HG03175 (cell line): ENCODE data around the gene KCNAB1.

Experiments used
- ATAC-seq: cut with Tn5 transposase; IDR thresholded peaks from one replicate; pipeline ENCODE4 v1.9.1; 2021; ENCODE audit warnings: mild to moderate bottlenecking, moderate library complexity; ENCODE audit not compliant: unreplicated experiment

KCNAB1 gene

GRCh38 chr3:156305672-156306071, 185.3 kb downstream of the KCNAB1 start:
- ATAC-seq, result no peak

GRCh38 chr3:156307704-156308103, 187.3 kb downstream of the KCNAB1 start:
- ATAC-seq, result no peak

GRCh38 chr3:156311431-156311830, 191.1 kb downstream of the KCNAB1 start:
- no peak for ATAC-seq

- ATAC-seq, result no peak
Observed at GRCh38 chr3:156311930-156312329, 191.6 kb downstream of the KCNAB1 start.

- no peak for ATAC-seq
Observed at GRCh38 chr3:156316076-156316475, 195.7 kb downstream of the KCNAB1 start.

GRCh38 chr3:156317462-156318074, 197.2 kb downstream of the KCNAB1 start:
- no peak for ATAC-seq

GRCh38 chr3:156321945-156322344, 201.6 kb downstream of the KCNAB1 start:
- no peak for ATAC-seq

- ATAC-seq, result no peak
Observed at GRCh38 chr3:156323466-156323865, 203.1 kb downstream of the KCNAB1 start.

- no peak for ATAC-seq
Observed at GRCh38 chr3:156330415-156330814, 210.0 kb downstream of the KCNAB1 start.

GRCh38 chr3:156332304-156332703, 211.9 kb downstream of the KCNAB1 start:
- ATAC-seq, result no peak

GRCh38 chr3:156334841-156335545, 214.6 kb downstream of the KCNAB1 start:
- no peak for ATAC-seq

- ATAC-seq, result no peak
Observed at GRCh38 chr3:156339491-156339890, 219.1 kb downstream of the KCNAB1 start.

- no peak for ATAC-seq
Observed at GRCh38 chr3:156341332-156341731, 221.0 kb downstream of the KCNAB1 start.

- peak; percentile 100 for ATAC-seq
Observed at GRCh38 chr3:156341831-156342416, 221.5 kb downstream of the KCNAB1 start.

- no peak for ATAC-seq
Observed at GRCh38 chr3:156344215-156344614, 223.8 kb downstream of the KCNAB1 start.

GRCh38 chr3:156349111-156349510, 228.7 kb downstream of the KCNAB1 start:
- no peak for ATAC-seq

- no peak for ATAC-seq
Observed at GRCh38 chr3:156349978-156350377, 229.6 kb downstream of the KCNAB1 start.

GRCh38 chr3:156350781-156351180, 230.4 kb downstream of the KCNAB1 start:
- no peak for ATAC-seq

GRCh38 chr3:156351783-156352182, 231.4 kb downstream of the KCNAB1 start:
- no peak for ATAC-seq

GRCh38 chr3:156352728-156353127, 232.3 kb downstream of the KCNAB1 start:
- ATAC-seq, result no peak

- ATAC-seq, result no peak
Observed at GRCh38 chr3:156353563-156353962, 233.2 kb downstream of the KCNAB1 start.
